ENCODE measurements around the gene ZC3H7B.

Gene ZC3H7B

GRCh38 chr22:41356430-41357028 is 55.2 kb downstream of the ZC3H7B start:
- DNase-seq = no peak

DNA sequence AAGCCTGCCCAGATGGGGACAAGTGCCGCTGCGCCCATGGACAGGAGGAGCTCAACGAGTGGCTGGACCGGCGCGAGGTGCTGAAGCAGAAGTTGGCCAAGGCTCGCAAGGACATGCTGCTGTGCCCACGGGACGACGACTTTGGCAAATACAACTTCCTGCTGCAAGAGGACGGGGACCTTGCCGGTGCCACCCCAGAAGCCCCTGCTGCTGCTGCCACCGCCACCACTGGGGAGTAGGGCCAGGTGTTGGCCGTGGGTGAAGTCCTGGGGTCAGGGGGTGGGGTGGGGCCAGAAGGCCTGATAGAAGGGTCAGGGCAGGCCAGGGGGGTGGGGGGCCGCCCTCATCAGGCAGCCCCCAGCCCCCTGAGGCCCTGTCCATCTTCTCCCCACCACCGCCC is 55.9 kb downstream of the ZC3H7B start:
- no peak for DNase-seq

GRCh38 chr22:41358927-41359326 is 57.6 kb downstream of the ZC3H7B start:
- no peak for DNase-seq

GRCh38 chr22:41359376-41359775 is 58.1 kb downstream of the ZC3H7B start:
- no peak for DNase-seq

DNA sequence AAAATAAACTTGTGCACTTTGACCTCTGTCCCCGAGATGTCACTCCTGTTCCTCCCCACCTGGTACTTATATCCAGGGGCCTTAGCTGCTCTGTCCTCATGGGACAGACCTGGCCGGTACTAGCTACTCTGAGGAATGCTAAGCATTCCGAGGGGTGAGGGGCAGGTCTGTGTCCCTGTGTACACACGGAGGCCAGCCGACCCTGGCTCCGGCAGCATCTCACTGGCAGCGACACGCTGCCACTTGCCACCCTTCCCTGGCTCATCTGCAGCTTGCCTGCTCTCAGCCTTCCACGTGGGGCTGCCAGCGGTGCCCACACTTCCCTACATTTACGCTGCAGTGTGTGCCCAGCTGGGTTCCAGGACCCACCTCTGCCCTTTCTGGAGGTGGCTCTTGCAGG is 58.8 kb downstream of the ZC3H7B start:
- DNase-seq = no peak

DNA sequence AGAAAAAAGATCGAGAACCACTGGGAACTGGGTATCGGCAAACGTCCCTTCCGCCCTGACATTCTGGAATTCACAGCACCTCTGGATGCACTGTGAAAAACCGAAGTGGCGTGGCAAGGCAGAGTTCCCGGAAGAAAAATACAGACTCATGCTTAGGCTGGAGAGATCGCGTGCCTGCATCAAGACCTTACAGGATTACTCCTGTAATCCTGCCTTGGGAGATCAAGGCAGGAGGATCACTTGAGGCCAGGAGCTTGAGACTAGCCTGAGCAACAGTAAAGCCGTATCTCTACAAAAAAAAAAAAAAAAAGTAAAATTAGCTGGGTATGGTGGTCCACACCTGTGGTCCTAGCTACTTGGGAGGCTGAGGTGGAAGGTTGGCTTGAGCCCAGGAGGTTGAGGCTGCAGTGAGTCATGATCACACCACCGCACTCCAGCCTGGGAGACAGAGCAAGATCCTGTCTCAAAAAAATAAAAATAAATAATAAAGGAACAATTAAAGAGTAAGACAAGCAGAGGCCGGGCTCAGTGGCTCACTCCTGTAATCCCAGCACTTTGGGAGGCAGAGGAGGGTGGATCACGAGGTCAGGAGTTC is 60.5 kb downstream of the ZC3H7B start:
- no peak for DNase-seq

DNA sequence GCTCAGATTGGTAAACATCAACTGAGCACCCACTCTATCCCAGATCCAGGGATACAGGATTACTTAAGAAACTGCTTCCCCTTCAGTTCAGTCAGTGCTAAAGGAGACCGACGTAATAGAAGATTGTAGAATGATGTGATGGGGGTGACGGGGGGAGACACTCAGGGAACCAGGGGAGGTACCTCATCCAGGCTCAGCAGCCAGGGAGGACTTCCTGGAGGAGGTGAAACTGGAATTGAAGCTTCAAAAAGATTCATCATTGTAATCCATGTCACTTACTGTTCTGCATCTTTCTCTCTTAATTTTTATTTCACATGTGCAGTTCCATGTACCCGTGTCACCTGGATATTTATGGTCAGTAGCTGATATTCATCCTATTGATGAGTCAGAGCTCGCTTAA is 61.3 kb downstream of the ZC3H7B start:
- no peak for DNase-seq

- DNase-seq = no peak
Observed at GRCh38 chr22:41364233-41364632, 62.9 kb downstream of the ZC3H7B start.

- DNase-seq = no peak
Observed at GRCh38 chr22:41364955-41365354, 63.6 kb downstream of the ZC3H7B start.

- no peak for DNase-seq
Observed at GRCh38 chr22:41365425-41365824, 64.1 kb downstream of the ZC3H7B start.

DNA sequence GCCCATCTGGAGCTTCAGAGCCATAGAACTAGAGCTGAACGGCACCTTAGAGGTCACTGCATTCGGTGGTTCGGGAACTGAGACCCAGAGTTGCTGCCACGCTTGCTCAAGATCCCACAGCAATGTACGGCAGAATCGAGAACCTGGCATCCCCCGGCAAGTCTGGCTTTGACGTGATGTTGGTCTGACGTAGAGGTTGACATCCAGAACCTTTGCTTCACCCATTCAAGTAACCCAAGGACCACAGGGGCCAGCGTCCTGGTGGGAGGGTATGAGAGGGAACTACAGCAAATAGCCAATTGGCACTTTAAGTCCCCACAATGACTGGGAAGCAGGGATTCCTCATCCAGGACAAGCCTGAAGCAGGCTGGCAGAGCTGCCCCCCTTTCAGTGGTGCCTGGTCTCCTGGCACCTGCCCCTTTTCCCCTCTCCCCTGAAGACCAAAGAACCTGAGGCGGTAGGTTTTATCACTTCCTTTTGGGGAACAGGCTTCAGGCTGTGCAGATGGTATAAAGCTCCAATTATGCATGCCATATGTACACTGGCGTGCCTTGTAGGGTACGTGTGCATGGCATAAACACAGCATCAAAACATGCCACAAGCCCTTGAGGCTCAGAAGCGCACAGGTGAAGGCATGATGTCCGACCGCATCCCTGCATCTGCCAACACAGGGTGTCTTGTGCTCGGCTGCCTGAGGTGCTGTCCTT is 65.2 kb downstream of the ZC3H7B start:
- DNase-seq = no peak

DNA sequence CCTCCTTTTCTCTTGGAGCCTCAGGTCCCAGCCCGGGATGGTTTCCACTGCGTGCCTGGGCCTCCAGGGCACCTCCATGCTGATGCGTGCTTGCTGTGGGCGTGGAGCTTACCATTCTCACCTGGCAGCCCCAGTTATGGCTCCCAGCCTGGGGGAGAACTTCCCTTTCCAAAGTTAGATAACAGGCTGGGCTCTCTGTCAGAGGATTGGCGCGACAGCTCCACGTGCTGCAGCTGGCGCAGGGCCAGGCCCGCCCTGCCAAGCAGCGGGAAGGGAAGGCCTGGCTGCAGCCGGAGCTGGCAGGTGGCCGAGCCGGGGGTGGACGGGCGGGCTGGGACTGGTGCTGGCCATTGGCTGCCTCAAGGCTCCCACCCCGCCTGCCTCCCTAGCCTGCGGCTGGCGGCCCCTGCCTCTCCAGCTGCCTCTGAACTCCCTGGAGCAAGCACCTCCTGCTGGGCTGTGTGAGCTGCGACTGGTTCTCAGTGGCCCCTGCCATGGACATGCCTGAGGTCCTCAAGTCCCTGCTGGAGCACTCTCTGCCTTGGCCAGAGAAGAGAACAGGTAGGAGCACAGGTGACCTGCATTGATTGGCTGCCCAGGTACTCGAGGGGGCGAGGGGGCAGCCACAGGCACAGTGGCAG is 65.8 kb downstream of the ZC3H7B start:
- DNase-seq = no peak

DNA sequence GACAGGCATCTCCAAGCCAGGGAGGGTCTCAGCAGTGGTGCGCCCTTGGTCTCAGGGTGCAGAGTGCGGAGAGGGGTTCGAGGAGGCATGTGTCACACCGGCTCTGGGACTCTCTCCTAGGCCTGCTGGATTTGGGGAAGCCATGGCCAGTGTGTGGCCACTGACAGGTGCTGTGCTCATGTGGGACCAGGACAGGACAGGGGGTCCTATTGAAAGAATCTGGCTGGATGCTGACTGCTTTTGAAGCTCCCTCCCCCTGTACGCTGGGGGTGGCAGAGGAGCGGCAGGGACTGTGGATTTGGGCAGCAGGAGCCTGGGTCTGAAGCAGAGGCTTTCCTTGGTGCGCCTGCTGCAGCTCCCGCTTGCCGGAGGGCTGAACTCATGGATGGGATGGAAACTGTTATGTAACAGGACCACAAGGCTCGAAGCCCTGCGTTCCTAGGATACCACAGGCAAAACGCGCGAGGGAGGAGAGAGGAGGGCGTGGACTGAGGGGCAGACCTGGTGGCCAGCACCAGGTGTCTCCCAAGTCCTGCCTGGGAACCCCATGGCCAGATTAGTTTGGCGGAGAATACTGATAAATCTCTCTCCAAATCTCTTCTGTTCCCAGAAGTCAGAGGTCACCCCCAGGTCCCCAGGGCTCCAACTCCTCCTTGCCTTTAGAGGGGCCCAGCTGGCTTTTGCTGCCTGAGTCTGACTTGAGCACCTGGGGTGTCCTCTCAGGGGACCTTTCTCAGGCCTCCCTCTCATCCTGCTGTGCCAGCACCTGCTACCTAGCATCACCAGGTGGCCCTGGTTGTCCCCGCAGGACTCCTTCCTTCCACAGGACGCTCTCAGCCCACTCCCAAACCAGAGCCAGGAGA is 66.6 kb downstream of the ZC3H7B start:
- no peak for DNase-seq

GRCh38 chr22:41368543-41369423 is 67.5 kb downstream of the ZC3H7B start:
- no peak for DNase-seq

DNA sequence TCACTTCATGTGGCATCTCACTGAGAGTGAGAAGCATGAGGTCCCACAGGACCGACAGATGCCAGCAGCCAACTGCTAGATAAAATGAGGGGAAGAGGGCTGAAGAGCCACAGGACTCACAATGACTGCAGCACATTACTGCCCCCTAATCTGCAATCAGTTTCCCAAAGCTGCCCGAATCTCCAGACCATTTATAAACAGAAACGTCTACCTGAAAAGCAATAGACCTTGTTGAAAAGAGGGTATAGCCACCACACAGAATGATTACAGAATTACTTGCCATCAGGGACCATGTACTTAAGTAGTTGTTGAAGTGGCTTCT is 68.1 kb downstream of the ZC3H7B start:
- DNase-seq = no peak

DNA sequence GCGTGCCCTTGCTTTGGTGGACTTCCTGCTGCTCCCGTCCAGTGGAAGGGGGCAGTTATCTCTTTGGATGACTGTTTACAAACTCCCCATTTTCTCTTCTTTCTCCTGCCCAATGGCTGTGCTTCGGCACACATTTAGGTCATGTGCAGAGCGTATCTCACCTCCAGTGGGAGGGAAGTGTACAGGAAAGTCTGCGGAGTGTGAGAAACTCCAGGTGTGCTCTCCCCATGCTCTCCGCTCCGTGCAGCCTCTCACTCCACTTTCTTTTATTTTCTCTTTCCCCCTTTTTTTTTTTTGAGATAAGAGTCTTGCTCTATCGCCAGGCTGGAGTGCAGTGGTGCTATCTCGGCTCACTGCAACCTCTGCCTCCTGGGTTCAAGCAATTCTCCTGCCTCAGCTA is 68.5 kb downstream of the ZC3H7B start:
- DNase-seq = no peak

- DNase-seq = no peak
Observed at GRCh38 chr22:41377846-41378245, 76.5 kb downstream of the ZC3H7B start.

GRCh38 chr22:41380993-41381328 is 79.6 kb downstream of the ZC3H7B start:
- peak in 1 of 2 experiments; percentile 9 for DNase-seq

- DNase-seq = peak; percentile 97 to 98
Observed at GRCh38 chr22:41381329-41382097, 80.2 kb downstream of the ZC3H7B start, which contains the start of gene TEF. TSS of gene TEF (plus strand) at chr22:41381942. CDS start at chr22:41382045, 103 bp downstream.

- peak; percentile 49 to 54 for DNase-seq
Observed at GRCh38 chr22:41382098-41382578, 80.8 kb downstream of the ZC3H7B start.

- DNase-seq = no peak
Observed at GRCh38 chr22:41382610-41383009, 81.3 kb downstream of the ZC3H7B start.

Measured in activated CD4-positive, alpha-beta T cell treated with anti-CD3 and anti-CD28 coated beads, Interleukin-2, amount 50 U/mL, for 4 hours (primary cell).